HG03097 (cell line): ENCODE measurements around the gene MRPS15.
"Not testable (repeated sequence)": the region's sequence is repeated elsewhere in the genome, so short reads cannot be mapped to it uniquely, and the experiment has no call there.

Experiments used
- ATAC-seq: cut with Tn5 transposase; IDR thresholded peaks from one replicate; pipeline ENCODE4 v1.9.1; 2021; ENCODE audit not compliant: unreplicated experiment, low FRiP score

Gene MRPS15

GRCh38 chr1:36463803-36464604, at the start of gene MRPS15:
Gene MRPS15, minus strand, starts transcription at chr1:36464384. Its CDS starts 109 bp downstream, at chr1:36464275.
- peak; percentile 86 for ATAC-seq

- no peak for ATAC-seq
Measured at GRCh38 chr1:36512842-36513241, 48.7 kb upstream of the MRPS15 start.

GRCh38 chr1:36511804-36512798, 47.9 kb upstream of the MRPS15 start:
- ATAC-seq: no peak

GRCh38 chr1:36511220-36511619, 47.0 kb upstream of the MRPS15 start:
- ATAC-seq: not testable (repeated sequence)

- ATAC-seq: no peak
Measured at GRCh38 chr1:36510418-36510817, 46.2 kb upstream of the MRPS15 start.

GRCh38 chr1:36508257-36508656, 44.1 kb upstream of the MRPS15 start:
- no peak for ATAC-seq

- ATAC-seq: no peak
Measured at GRCh38 chr1:36506276-36506920, 42.2 kb upstream of the MRPS15 start.

- no peak for ATAC-seq
Measured at GRCh38 chr1:36503733-36504132, 39.5 kb upstream of the MRPS15 start.

GRCh38 chr1:36503159-36503558, 39.0 kb upstream of the MRPS15 start:
- no peak for ATAC-seq

- ATAC-seq: no peak
Measured at GRCh38 chr1:36502616-36503015, 38.4 kb upstream of the MRPS15 start.

- not testable (repeated sequence) for ATAC-seq
Measured at GRCh38 chr1:36501911-36502310, 37.7 kb upstream of the MRPS15 start.

- ATAC-seq: no peak
Measured at GRCh38 chr1:36497207-36497606, 33.0 kb upstream of the MRPS15 start.

GRCh38 chr1:36494971-36495370, 30.8 kb upstream of the MRPS15 start:
- no peak for ATAC-seq

- no peak for ATAC-seq
Measured at GRCh38 chr1:36493524-36493923, 29.3 kb upstream of the MRPS15 start.

- ATAC-seq: no peak
Measured at GRCh38 chr1:36492491-36492890, 28.3 kb upstream of the MRPS15 start.

GRCh38 chr1:36489258-36490051, 25.3 kb upstream of the MRPS15 start:
- not testable (repeated sequence) for ATAC-seq

GRCh38 chr1:36487906-36488305, 23.7 kb upstream of the MRPS15 start:
- ATAC-seq: no peak

GRCh38 chr1:36487336-36487725, 23.1 kb upstream of the MRPS15 start:
- ATAC-seq: not testable (repeated sequence)

- ATAC-seq: no peak
Measured at GRCh38 chr1:36486439-36487335, 22.5 kb upstream of the MRPS15 start.
